NOMO-1 treated with dmso at 0.1 percent for 144 hours (cell line): ENCODE results near the gene NCKAP5.
"Not testable (repeated sequence)": the region's sequence is repeated elsewhere in the genome, so short reads cannot be mapped to it uniquely, and the experiment has no call there.

Experiments used
- DNase-seq: peaks from one replicate; lab custom pipeline; 2025; ENCODE audit not compliant: unreplicated experiment; lab: John Stamatoyannopoulos, UW

The NCKAP5 gene

GRCh38 chr2:132701810-132702209 is 866.5 kb downstream of the NCKAP5 start:
- DNase-seq: no peak

- DNase-seq: not testable (repeated sequence)
Measured at GRCh38 chr2:132699802-132700201, 868.5 kb downstream of the NCKAP5 start.

- not testable (repeated sequence) for DNase-seq
Measured at GRCh38 chr2:132698347-132698746, 869.9 kb downstream of the NCKAP5 start.

- no peak for DNase-seq
Measured at GRCh38 chr2:132697556-132698205, 870.6 kb downstream of the NCKAP5 start.

- DNase-seq: no peak
Measured at GRCh38 chr2:132692816-132693215, 875.4 kb downstream of the NCKAP5 start.

GRCh38 chr2:132691556-132691955 is 876.7 kb downstream of the NCKAP5 start:
- DNase-seq: no peak

- no peak for DNase-seq
Measured at GRCh38 chr2:132690664-132691303, 877.5 kb downstream of the NCKAP5 start.

GRCh38 chr2:132681766-132682165 is 886.5 kb downstream of the NCKAP5 start:
- no peak for DNase-seq

GRCh38 chr2:132680544-132680943 is 887.7 kb downstream of the NCKAP5 start:
- no peak for DNase-seq

- no peak for DNase-seq
Measured at GRCh38 chr2:132678483-132678882, 889.8 kb downstream of the NCKAP5 start.

GRCh38 chr2:132677661-132678060 is 890.6 kb downstream of the NCKAP5 start:
- DNase-seq: no peak

GRCh38 chr2:132676999-132677398 is 891.3 kb downstream of the NCKAP5 start:
- no peak for DNase-seq

- DNase-seq: no peak
Measured at GRCh38 chr2:132671151-132671835, 897.0 kb downstream of the NCKAP5 start.

GRCh38 chr2:132670496-132671150 is 897.6 kb downstream of the NCKAP5 start:
- no peak for DNase-seq

- no peak for DNase-seq
Measured at GRCh38 chr2:132669908-132670495, 898.3 kb downstream of the NCKAP5 start, which contains the start of gene LYPD1. Gene LYPD1, minus strand, starts transcription at chr2:132670205. Its CDS starts 273 bp downstream, at chr2:132669932.

GRCh38 chr2:132668987-132669907 is 899.0 kb downstream of the NCKAP5 start:
- no peak for DNase-seq

GRCh38 chr2:132668189-132668823 is 900.0 kb downstream of the NCKAP5 start:
- DNase-seq: no peak

- no peak for DNase-seq
Measured at GRCh38 chr2:132667706-132668105, 900.6 kb downstream of the NCKAP5 start.

- no peak for DNase-seq
Measured at GRCh38 chr2:132665401-132666140, 902.7 kb downstream of the NCKAP5 start.
